H1 (cell line): ENCODE data around the gene DCBLD2. TPM values are rescaled to one million over a fixed set of nuclear protein-coding genes. Genes with fewer than 3 reads are reported as not detected.

Source experiments
- CTCF ChIA-PET: fragments of 300-600 bp; sonication (Branson Sonifier 250); formaldehyde crosslinking; loops from one replicate; lab custom pipeline; 2021; ENCODE audit not compliant: partially characterized antibody; lab: Charles Lee
- POLR2A ChIA-PET: fragments of 300-600 bp; sonication (Branson Sonifier 250); formaldehyde crosslinking; loops from one replicate; lab custom pipeline; 2021; ENCODE audit warnings: inconsistent platforms; ENCODE audit not compliant: partially characterized antibody; lab: Charles Lee
- DNase-seq, 2 experiments: peaks; one replicate each; pipeline versions ENCODE4 v3.0.0 to v3.0.0-alpha.2; 2010 to 2022; ENCODE audit warnings: low spot score in 2 of 2, low read depth in 1 of 2, mixed read lengths in 1 of 2
- FAIRE-seq: peaks from 2 replicates; lab custom pipeline; 2011; peaks lifted over from hg19 to GRCh38; lab: Jason Lieb, UNC
- H2AFZ ChIP-seq: 2 replicates; pipeline ENCODE4 v1.8.1; 2012; ENCODE audit warnings: low read length, inconsistent platforms
- H2AK5ac ChIP-seq: 2 replicates; pipeline ENCODE4 v1.6.1; 2013; ENCODE audit warnings: low read depth, low read length
- H2BK120ac ChIP-seq: replicated peaks from 2 replicates; pipeline ENCODE3; 2013; ENCODE audit warnings: low read depth, low read length, inconsistent platforms
- H2BK12ac ChIP-seq: 2 replicates; pipeline ENCODE4 v1.6.1; 2013; ENCODE audit warnings: low read depth, low read length
- H2BK15ac ChIP-seq: 2 replicates; pipeline ENCODE4 v1.6.1; 2013; ENCODE audit warnings: low read length
- H2BK20ac ChIP-seq: 2 replicates; pipeline ENCODE4 v1.6.1; 2013; ENCODE audit warnings: low read length
- H2BK5ac ChIP-seq: 2 replicates; pipeline ENCODE4 v1.6.1; 2013; ENCODE audit warnings: low read depth, low read length
- H3K14ac ChIP-seq: 2 replicates; pipeline ENCODE4 v1.6.1; 2013; ENCODE audit warnings: inconsistent platforms; ENCODE audit not compliant: insufficient read length
- H3K18ac ChIP-seq: 2 replicates; pipeline ENCODE4 v1.6.1; 2013; ENCODE audit warnings: low read length; ENCODE audit errors: extremely low read depth
- H3K23ac ChIP-seq: 2 replicates; pipeline ENCODE4 v1.6.1; 2013; ENCODE audit warnings: inconsistent platforms; ENCODE audit not compliant: insufficient read length
- H3K23me2 ChIP-seq: 2 replicates; pipeline ENCODE4 v1.6.1; 2013; ENCODE audit warnings: low read depth, low read length
- H3K27ac ChIP-seq: 2 replicates; pipeline ENCODE4 v1.6.1; 2011; ENCODE audit warnings: low read depth, low read length, inconsistent platforms
- H3K27me3 ChIP-seq, 4 experiments: replicated peaks in 1 of 4; 1 replicate in 1 of 4; 2 replicates in 3 of 4; pipeline versions ENCODE4 v1.6.1 to v1.8.1; 2011 to 2013; ENCODE audit warnings: low read length in 3 of 4, mild to moderate bottlenecking in 3 of 4, inconsistent platforms in 2 of 4, mixed read lengths in 2 of 4, moderate library complexity in 1 of 4; ENCODE audit not compliant: control insufficient read depth in 3 of 4, insufficient read depth in 3 of 4; ENCODE audit errors: extremely low read depth in 1 of 4
- H3K36me3 ChIP-seq, 4 experiments: 2 replicates each; pipeline versions ENCODE4 v1.6.1 to v1.8.1; 2011 to 2013; ENCODE audit warnings: mild to moderate bottlenecking in 4 of 4, low read length in 3 of 4, moderate library complexity in 2 of 4, control low read depth in 1 of 4, inconsistent platforms in 1 of 4; ENCODE audit not compliant: insufficient read depth in 4 of 4, control insufficient read depth in 2 of 4
- H3K4ac ChIP-seq: replicated peaks from 2 replicates; pipeline ENCODE3; 2013; ENCODE audit warnings: low read length, low read depth, mixed read lengths, inconsistent platforms; ENCODE audit not compliant: insufficient read length
- H3K4me1 ChIP-seq, 4 experiments: replicated peaks in 1 of 4; 1 replicate in 1 of 4; 2 replicates in 3 of 4; pipeline versions ENCODE4 v1.6.1 to v1.8.1; 2011 to 2013; ENCODE audit warnings: low read length in 3 of 4, inconsistent platforms in 2 of 4, mixed read lengths in 1 of 4; ENCODE audit not compliant: insufficient read depth in 4 of 4, control insufficient read depth in 3 of 4
- H3K4me2 ChIP-seq, 2 experiments: 2 replicates each; pipeline versions ENCODE4 v1.6.1 to v1.8.1; 2011 to 2013; ENCODE audit warnings: low read depth in 2 of 2, low read length in 2 of 2, control low read depth in 1 of 2, inconsistent platforms in 1 of 2, mild to moderate bottlenecking in 1 of 2; ENCODE audit not compliant: insufficient read depth in 1 of 2
- H3K4me3 ChIP-seq, 4 experiments: fragments of 200-600, 300-600 bp in 1 of 4; sonication (generic), shearing (Covaris generic), sonication (Bioruptor Twin) in 1 of 4; 2 replicates each; pipeline versions ENCODE4 v1.5.1 to v1.8.1; 2011 to 2016; ENCODE audit warnings: low read length in 4 of 4, low read depth in 3 of 4, control low read depth in 2 of 4, inconsistent platforms in 2 of 4, mild to moderate bottlenecking in 2 of 4, mixed read lengths in 1 of 4, moderate library complexity in 1 of 4; ENCODE audit not compliant: insufficient read depth in 2 of 4; ENCODE audit errors: extremely low read depth in 1 of 4
- H3K56ac ChIP-seq: replicated peaks from 2 replicates; pipeline ENCODE3; 2013; ENCODE audit warnings: low read depth, mild to moderate bottlenecking, mixed read lengths, low read length, inconsistent platforms; ENCODE audit not compliant: insufficient read length
- H3K79me1 ChIP-seq: 2 replicates; pipeline ENCODE4 v1.6.1; 2013; ENCODE audit warnings: low read depth, low read length, control low read depth
- H3K79me2 ChIP-seq, 2 experiments: 2 replicates each; pipeline versions ENCODE4 v1.6.1 to v1.8.1; 2012 to 2013; ENCODE audit warnings: low read length in 2 of 2, mild to moderate bottlenecking in 2 of 2, inconsistent platforms in 1 of 2; ENCODE audit not compliant: insufficient read depth in 2 of 2, control insufficient read depth in 1 of 2
- H3K9ac ChIP-seq, 4 experiments: replicated peaks in 1 of 4; 1 replicate in 1 of 4; 2 replicates in 3 of 4; pipeline versions ENCODE4 v1.6.1 to v1.8.1; 2011 to 2013; ENCODE audit warnings: low read depth in 3 of 4, low read length in 3 of 4, control low read depth in 2 of 4, mild to moderate bottlenecking in 2 of 4, moderate library complexity in 2 of 4, inconsistent platforms in 1 of 4; ENCODE audit errors: extremely low read depth in 1 of 4
- H3K9me3 ChIP-seq, 2 experiments: 2 replicates each; pipeline versions ENCODE4 v1.6.1 to v1.8.1; 2012 to 2013; ENCODE audit warnings: mild to moderate bottlenecking in 2 of 2, moderate library complexity in 2 of 2, control low read depth in 1 of 2, inconsistent platforms in 1 of 2, low read depth in 1 of 2, low read length in 1 of 2, mixed read lengths in 1 of 2; ENCODE audit not compliant: insufficient read depth in 2 of 2
- H4K20me1 ChIP-seq, 2 experiments: replicated peaks in 1 of 2; 2 replicates each; pipeline versions ENCODE3 to v1.8.1; 2011 to 2013; ENCODE audit warnings: inconsistent platforms in 2 of 2, low read length in 2 of 2, mild to moderate bottlenecking in 1 of 2; ENCODE audit not compliant: insufficient read depth in 2 of 2, control insufficient read depth in 1 of 2
- H4K5ac ChIP-seq: 2 replicates; pipeline ENCODE4 v1.6.1; 2013; ENCODE audit warnings: low read length, low read depth, mixed read lengths, inconsistent platforms; ENCODE audit not compliant: insufficient read length
- H4K8ac ChIP-seq: 2 replicates; pipeline ENCODE4 v1.8.0; 2013; ENCODE audit warnings: mild to moderate bottlenecking, moderate library complexity, low read length, inconsistent platforms; ENCODE audit not compliant: insufficient read depth; ENCODE audit errors: extremely low read depth
- H4K91ac ChIP-seq: replicated peaks from 2 replicates; pipeline ENCODE3; 2013; ENCODE audit warnings: low read length, mixed read lengths, inconsistent platforms; ENCODE audit not compliant: insufficient read length
- CBX8 ChIP-seq: fragments of 300-800, 300-1000 bp; sonication (generic); IDR thresholded peaks from 2 replicates; pipeline ENCODE4 v1.7.1; 2016; ENCODE audit warnings: low read depth, low read length, borderline replicate concordance
- SAP30 ChIP-seq: fragments of 300-600 bp; sonication (generic); IDR thresholded peaks from 2 replicates; pipeline ENCODE4 v1.7.1; 2012; ENCODE audit warnings: low read length, moderate library complexity, mild to moderate bottlenecking, inconsistent platforms; ENCODE audit not compliant: insufficient read depth, insufficient replicate concordance
- SP1 ChIP-seq: IDR thresholded peaks from 2 replicates; pipeline ENCODE4 v1.6.1; 2011; ENCODE audit warnings: low read depth, low read length
- WGBS, 2 experiments: shearing (Covaris generic) in 1 of 2; methylation state at CpG; one replicate each; pipeline versions ENCODE4 v1.1.6 to v1.1.7; 2013 to 2015; ENCODE audit warnings: low lambda C conversion rate in 2 of 2, mixed read lengths in 2 of 2, inconsistent platforms in 1 of 2, low coverage in 1 of 2, missing lambda C conversion rate in 1 of 2; ENCODE audit not compliant: insufficient replicate concordance in 2 of 2, insufficient coverage in 1 of 2, insufficient read length in 1 of 2; ENCODE audit errors: extremely low coverage in 1 of 2, missing lambda C conversion rate in 1 of 2; 5-methylcytosine and 5-hydroxymethylcytosine counted together
- long read RNA-seq, 2 experiments: library from RNA in 1 of 2; library from capped mRNA in 1 of 2; stranded (forward); transcript quantifications; one replicate each; pipeline ENCODE4 v2.0.0, GENCODE V29; 2021; ENCODE audit warnings: inconsistent platforms in 1 of 2
- polyA minus RNA-seq, 3 experiments: library from RNA; depleted of rRNA, polyadenylated mRNA; stranded (reverse); fragments of >200 nt; gene quantifications; 1 replicate in 2 of 3; 2 replicates in 1 of 3; pipeline ENCODE4 v1.2.3, GENCODE V29; 2011
- polyA plus RNA-seq, 7 experiments: library from polyadenylated mRNA; depleted of rRNA in 3 of 7; stranded (reverse) in 5 of 7; unstranded in 2 of 7; fragments of >200 nt in 5 of 7; fragments of 200-250 nt in 2 of 7; gene quantifications; 1 replicate in 5 of 7; 2 replicates in 1 of 7; 4 replicates in 1 of 7; pipeline versions ENCODE4 v1.2.1 to v1.2.3, GENCODE V29; 2011 to 2013; ENCODE audit warnings: missing spikeins in 2 of 7, mixed read lengths in 2 of 7
- total RNA-seq: library from RNA; stranded (reverse); fragmentation: NEBNext Ultra II Directional; extraction: Animal tissue kit (Norgen Biotek cat#: 25700); gene quantifications from 2 replicates; pipeline ENCODE4 v1.2.1, GENCODE V29; 2021

DCBLD2 gene, protein sequence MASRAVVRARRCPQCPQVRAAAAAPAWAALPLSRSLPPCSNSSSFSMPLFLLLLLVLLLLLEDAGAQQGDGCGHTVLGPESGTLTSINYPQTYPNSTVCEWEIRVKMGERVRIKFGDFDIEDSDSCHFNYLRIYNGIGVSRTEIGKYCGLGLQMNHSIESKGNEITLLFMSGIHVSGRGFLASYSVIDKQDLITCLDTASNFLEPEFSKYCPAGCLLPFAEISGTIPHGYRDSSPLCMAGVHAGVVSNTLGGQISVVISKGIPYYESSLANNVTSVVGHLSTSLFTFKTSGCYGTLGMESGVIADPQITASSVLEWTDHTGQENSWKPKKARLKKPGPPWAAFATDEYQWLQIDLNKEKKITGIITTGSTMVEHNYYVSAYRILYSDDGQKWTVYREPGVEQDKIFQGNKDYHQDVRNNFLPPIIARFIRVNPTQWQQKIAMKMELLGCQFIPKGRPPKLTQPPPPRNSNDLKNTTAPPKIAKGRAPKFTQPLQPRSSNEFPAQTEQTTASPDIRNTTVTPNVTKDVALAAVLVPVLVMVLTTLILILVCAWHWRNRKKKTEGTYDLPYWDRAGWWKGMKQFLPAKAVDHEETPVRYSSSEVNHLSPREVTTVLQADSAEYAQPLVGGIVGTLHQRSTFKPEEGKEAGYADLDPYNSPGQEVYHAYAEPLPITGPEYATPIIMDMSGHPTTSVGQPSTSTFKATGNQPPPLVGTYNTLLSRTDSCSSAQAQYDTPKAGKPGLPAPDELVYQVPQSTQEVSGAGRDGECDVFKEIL
- total RNA-seq: 59.1 and 63.8 TPM in 2 replicates
- 16.3 and 19.6 TPM in 2 replicates for polyA plus RNA-seq (2011; rRNA removed)
- 26.1 TPM for polyA plus RNA-seq (2011; cell fraction: cytosol; rRNA removed)
- 25.7 TPM for polyA plus RNA-seq (2011; cell fraction: nucleus; rRNA removed)
- polyA plus RNA-seq (2012, experiment 1 of 2): 20.7 to 39.0 TPM (median 29.6 TPM) in 4 replicates
- 2.7 TPM for polyA plus RNA-seq (2012, experiment 2 of 2)
- polyA plus RNA-seq (2013, experiment 1 of 2): 64.0 TPM
- polyA plus RNA-seq (2013, experiment 2 of 2): 69.8 TPM
- 77.6 and 88.7 TPM in 2 replicates for polyA minus RNA-seq (2011; rRNA and poly(A)+ RNA removed)
- 50.1 TPM for polyA minus RNA-seq (2011; cell fraction: cytosol; rRNA and poly(A)+ RNA removed)
- 77.8 TPM for polyA minus RNA-seq (2011; cell fraction: nucleus; rRNA and poly(A)+ RNA removed)
- long read RNA-seq, experiment 1, full-length matches to known transcripts: 2 of 36 reads
- long read RNA-seq, experiment 1, partial matches to known transcripts: 1 of 36 reads
- long read RNA-seq, experiment 1, other reads (novel, unspliced or antisense): 33 of 36 reads
- long read RNA-seq, experiment 2, partial matches to known transcripts: 0 of 1 reads
- long read RNA-seq, experiment 2, other reads (novel, unspliced or antisense): 1 of 1 reads

DNA sequence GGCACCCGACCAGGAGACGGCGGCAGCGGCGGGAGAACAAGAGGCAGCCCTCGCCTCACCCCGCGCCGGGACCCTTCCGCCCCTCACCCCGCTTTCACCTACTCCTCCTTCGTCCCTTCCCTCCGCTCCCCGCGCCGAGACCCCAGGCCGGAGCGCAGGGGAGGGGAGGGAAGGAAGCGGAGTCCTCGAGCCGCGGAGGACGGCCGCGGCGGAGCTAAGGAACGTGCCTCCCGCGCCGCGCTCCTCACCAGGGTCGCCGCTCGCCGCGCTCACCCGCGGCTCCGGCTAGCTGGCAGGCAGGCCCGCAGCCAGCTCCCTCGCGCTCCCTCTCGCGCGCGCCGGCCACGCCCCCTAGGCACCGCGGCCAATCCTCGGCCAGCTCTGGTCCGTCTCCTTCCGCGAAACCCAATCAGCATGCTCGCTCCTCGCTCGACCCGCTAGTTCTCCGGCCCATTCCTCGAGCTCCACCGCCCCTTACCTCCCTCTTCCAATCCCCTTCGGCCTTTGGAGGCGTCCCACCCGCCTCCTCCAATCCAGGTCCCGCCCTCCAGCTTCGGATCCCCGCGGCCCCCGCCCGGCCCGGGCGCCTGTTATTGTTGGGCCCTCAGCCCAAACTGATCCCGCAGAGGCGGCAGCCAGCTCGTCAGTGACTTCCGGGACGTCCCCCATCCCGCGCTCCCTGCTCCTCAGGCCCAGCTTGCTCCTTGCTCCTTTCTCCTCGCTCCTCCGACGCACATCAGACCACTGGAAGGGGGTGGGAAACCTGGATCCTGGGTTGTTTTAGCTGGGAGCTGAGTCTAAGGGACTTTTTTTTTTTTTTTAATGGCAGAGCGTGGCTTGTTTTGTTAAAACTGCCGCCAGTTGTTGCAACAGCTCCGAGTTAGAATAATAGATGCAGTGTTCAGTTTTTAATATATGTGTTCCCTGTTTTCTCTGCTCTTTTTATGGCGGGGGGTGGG lies at the start of gene DCBLD2:
TSS of gene DCBLD2 (minus strand) at position 304 of the 959 bp plus-strand sequence. CDS start 369 bp downstream, outside the sequence.
- Histone ChIP-seq H3K36me3 (no peaks in the 10 kb centered on the region), H3K18ac (peak within 1 kb of the TSS; percentile 96), H3K9me3 (no peaks in the 10 kb centered on the region), H4K91ac (peak within 1 kb of the TSS; percentile 95), H3K9ac (peak within 1 kb of the TSS; percentile 87 to 94 (median 90)), H3K4me1 (peaks cover 0 to 11% (median 4%) of the 10 kb centered on the region in 4 experiments; a peak in 4 of 7 replicates), H4K8ac (peak within 1 kb of the TSS; percentile 95), H2AFZ (peak within 1 kb of the TSS; percentile 47; the same call in 1 of the 2 replicates), H3K4ac (peak within 1 kb of the TSS; percentile 94), H2BK120ac (no peak within 1 kb of the TSS), H3K56ac (peak within 1 kb of the TSS; percentile 96), H4K5ac (peak within 1 kb of the TSS; percentile 97), H3K27ac (peak within 1 kb of the TSS; percentile 93), H2BK5ac (peak within 1 kb of the TSS; percentile 91), H3K4me2 (peak within 1 kb of the TSS; percentile 81 to 83), H3K14ac (no peak within 1 kb of the TSS), H2BK12ac (no peak within 1 kb of the TSS), H3K23me2 (no peaks in the 10 kb centered on the region; the same call in none of the 2 replicates), H4K20me1 (peaks cover 0 to 5% of the 10 kb centered on the region in 2 experiments), H3K4me3 (peak within 1 kb of the TSS; percentile 86 to 100 (median 92)), H2BK15ac (no peak within 1 kb of the TSS), H3K27me3 (no peaks in the 10 kb centered on the region), H3K23ac (no peak within 1 kb of the TSS), H3K79me2 (peaks cover 0 to 42% of the 10 kb centered on the region in 2 experiments; a peak in 3 of 4 replicates), H3K79me1 (no peaks in the 10 kb centered on the region), H2AK5ac (no peak within 1 kb of the TSS), H2BK20ac (0 out of 2 replicates have a peak within 1 kb of the TSS, but pooled peaks have one; percentile 80)
- WGBS, 2 experiments: 4% methylated on average over 23 of the region's 86 CpGs; no CpG with 5 or more reads in 1 of the 2 experiments
- DNase-seq: peak; percentile 93 to 96
- ChIA-PET CTCF (interaction anchor here (0.9 to 3.3 kb wide), 4 partner anchors 85 to 92 kb away, joined by 3 to 15 read pairs (median 4); no protein-coding TSS in a partner anchor), POLR2A (interaction anchor here (0.6 to 4.5 kb wide), 4 partner anchors 11 to 93 kb away, joined by 3 to 54 read pairs (median 12); no protein-coding TSS in a partner anchor)
- no peak for FAIRE-seq
- TF ChIP-seq SAP30 (no peak), CBX8 (no peak), SP1 (peak; percentile 85; the same call in 1 of the 2 replicates)
